OCI-LY3 (cell line): ENCODE measurements around the gene ANKRD61.
A peak's percentile ranks its signal among the peaks of the same experiment; 100 is the strongest.
"Not testable (repeated sequence)": the region's sequence is repeated elsewhere in the genome, so short reads cannot be mapped to it uniquely, and the experiment has no call there.

Experiments used
- H2AFZ ChIP-seq: fragments of 200-600, 300-600 bp; shearing (Covaris generic); 2 replicates; pipeline ENCODE4 v1.6.0; 2014; ENCODE audit warnings: antibody characterized with exemption, low read depth, low read length
- H3K27ac ChIP-seq: fragments of 200-600, 300-600 bp; sonication (generic); 2 replicates; pipeline ENCODE4 v1.5.1; 2014; ENCODE audit warnings: mild to moderate bottlenecking, low read length, moderate library complexity, mixed read lengths
- H3K27me3 ChIP-seq: fragments of 200-600, 300-600 bp; sonication (generic); 2 replicates; pipeline ENCODE4 v1.6.1; 2014; ENCODE audit warnings: low read depth, low read length, mixed read lengths
- H3K36me3 ChIP-seq: fragments of 200-600, 300-600 bp; sonication (generic); replicated peaks from 2 replicates; pipeline ENCODE3; 2014; ENCODE audit warnings: low read depth, low read length, mixed read lengths
- H3K4me1 ChIP-seq: fragments of 300-600, 200-600 bp; sonication (generic); 2 replicates; pipeline ENCODE4 v1.6.1; 2014; ENCODE audit warnings: low read length, mixed read lengths
- H3K4me2 ChIP-seq: fragments of 200-600, 300-600 bp; sonication (generic); 2 replicates; pipeline ENCODE4 v1.6.1; 2014; ENCODE audit warnings: low read length, mixed read lengths
- H3K4me3 ChIP-seq: fragments of 300-600, 200-600 bp; sonication (generic); 2 replicates; pipeline ENCODE4 v1.5.1; 2014; ENCODE audit warnings: antibody characterized with exemption, mild to moderate bottlenecking, low read length, moderate library complexity
- H3K79me2 ChIP-seq: fragments of 300-600, 200-600 bp; shearing (Covaris generic); 2 replicates; pipeline ENCODE4 v1.6.1; 2014; ENCODE audit warnings: mild to moderate bottlenecking, low read length, mixed read lengths
- H3K9ac ChIP-seq: fragments of 300-600, 200-600 bp; shearing (Covaris generic); 2 replicates; pipeline ENCODE4 v1.6.0; 2014; ENCODE audit warnings: mild to moderate bottlenecking, low read length, moderate library complexity
- H3K9me3 ChIP-seq: fragments of 200-600, 300-600 bp; shearing (Covaris generic); 2 replicates; pipeline ENCODE4 v1.6.1; 2014; ENCODE audit warnings: low read length, mixed read lengths; ENCODE audit not compliant: insufficient read depth
- H4K20me1 ChIP-seq: fragments of 200-600, 300-600 bp; sonication (generic); 2 replicates; pipeline ENCODE4 v1.6.1; 2016; ENCODE audit warnings: low read length, mixed read lengths; ENCODE audit not compliant: insufficient read depth
- CTCF ChIP-seq: fragments of 200-600, 300-600 bp; sonication (generic); IDR thresholded peaks from 2 replicates; pipeline ENCODE4 v1.5.1; 2014; ENCODE audit warnings: antibody characterized with exemption, low read length, low read depth
- EZH2phosphoT487 ChIP-seq: fragments of 200-600 bp; shearing (Covaris generic); IDR thresholded peaks from 2 replicates; pipeline ENCODE4 v1.6.1; 2018; ENCODE audit warnings: antibody characterized with exemption, mixed run types, low read depth

Gene ANKRD61

GRCh38 chr7:6008668-6009611 is 22.2 kb upstream of the ANKRD61 start, which contains the start of the genes AIMP2 and PMS2:
TSS of gene AIMP2 (plus strand) at chr7:6009272. CDS start at chr7:6009364, 92 bp downstream.
TSS of gene PMS2 (minus strand) at chr7:6009049. CDS start at chr7:6009019, 30 bp downstream.
- Histone ChIP-seq H4K20me1 (no peaks in the 10 kb centered on the region), H3K27ac (peak within 1 kb of the TSS; percentile 65), H3K79me2 (peaks cover 65% of the 10 kb centered on the region), H3K9ac (peak within 1 kb of the TSS; percentile 92), H3K27me3 (no peaks in the 10 kb centered on the region), H3K4me1 (peaks cover 8% of the 10 kb centered on the region), H3K36me3 (no peaks in the 10 kb centered on the region), H3K4me3 (peak within 1 kb of the TSS; percentile 98), H3K4me2 (peak within 1 kb of the TSS; percentile 69), H2AFZ (no peak within 1 kb of the TSS; the same call in 1 of the 2 replicates), H3K9me3 (no peaks in the 10 kb centered on the region)
- TF ChIP-seq CTCF (no peak), EZH2phosphoT487 (no peak)

- Histone ChIP-seq H3K4me2 (peak overlapping the region; percentile 60), H3K79me2 (peaks cover 65% of the 10 kb centered on the region), H3K9ac (peak overlapping the region; percentile 47; the same call in 1 of the 2 replicates), H3K4me3 (peak overlapping the region; percentile 98)
- H3K4me1 ChIP-seq, H3K9me3 ChIP-seq, H4K20me1 ChIP-seq, H3K27me3 ChIP-seq, H3K27ac ChIP-seq, H3K36me3 ChIP-seq, H2AFZ ChIP-seq: not testable (repeated sequence)
Measured at GRCh38 chr7:6010370-6010769, 20.8 kb upstream of the ANKRD61 start.

- peaks cover 11% of the 10 kb centered on the region for H3K4me1 ChIP-seq
- TF ChIP-seq EZH2phosphoT487 = no peak
- no peak overlapping the region for H3K4me2 ChIP-seq
- H3K27me3 ChIP-seq = no peaks in the 10 kb centered on the region
- no peak overlapping the region for H3K9ac ChIP-seq
- no peaks in the 10 kb centered on the region for H4K20me1 ChIP-seq
- no peak overlapping the region for H3K27ac ChIP-seq
- H3K79me2 ChIP-seq = peaks cover 65% of the 10 kb centered on the region
- H3K9me3 ChIP-seq = no peaks in the 10 kb centered on the region
- no peak overlapping the region for H2AFZ ChIP-seq
- no peak overlapping the region for H3K4me3 ChIP-seq
- H3K36me3 ChIP-seq = peaks cover 11% of the 10 kb centered on the region
Measured at GRCh38 chr7:6011541-6011940, 19.6 kb upstream of the ANKRD61 start.

GRCh38 chr7:6012355-6013104 is 18.6 kb upstream of the ANKRD61 start:
- H3K36me3 ChIP-seq = peaks cover 12% of the 10 kb centered on the region
- H3K4me3 ChIP-seq = no peak overlapping the region
- no peaks in the 10 kb centered on the region for H3K9me3 ChIP-seq
- peaks cover 60% of the 10 kb centered on the region for H3K79me2 ChIP-seq
- peaks cover 7% of the 10 kb centered on the region for H3K4me1 ChIP-seq
- H3K27ac ChIP-seq = no peak overlapping the region
- H3K9ac ChIP-seq = no peak overlapping the region
- no peaks in the 10 kb centered on the region for H3K27me3 ChIP-seq
- H4K20me1 ChIP-seq = no peaks in the 10 kb centered on the region
- TF ChIP-seq EZH2phosphoT487 (no peak), CTCF (no peak)
- no peak overlapping the region for H3K4me2 ChIP-seq
- no peak overlapping the region for H2AFZ ChIP-seq
